HG02678 (cell line): ENCODE results near the gene PLA2G2D.

Source experiments
- ATAC-seq: cut with Tn5 transposase; IDR thresholded peaks from one replicate; pipeline ENCODE4 v1.9.1; 2021; ENCODE audit warnings: mild to moderate bottlenecking, moderate library complexity; ENCODE audit not compliant: unreplicated experiment

Gene PLA2G2D

GRCh38 chr1:20069874-20070273 is 49.5 kb downstream of the PLA2G2D start, which contains the start of gene PLA2G5:
Gene PLA2G5 (plus strand): TSS chr1:20070194. CDS start chr1:20084831, 14,637 bp downstream.
- ATAC-seq, result no peak

- no peak for ATAC-seq
Observed at GRCh38 chr1:20068722-20069121, 50.6 kb downstream of the PLA2G2D start.

DNA sequence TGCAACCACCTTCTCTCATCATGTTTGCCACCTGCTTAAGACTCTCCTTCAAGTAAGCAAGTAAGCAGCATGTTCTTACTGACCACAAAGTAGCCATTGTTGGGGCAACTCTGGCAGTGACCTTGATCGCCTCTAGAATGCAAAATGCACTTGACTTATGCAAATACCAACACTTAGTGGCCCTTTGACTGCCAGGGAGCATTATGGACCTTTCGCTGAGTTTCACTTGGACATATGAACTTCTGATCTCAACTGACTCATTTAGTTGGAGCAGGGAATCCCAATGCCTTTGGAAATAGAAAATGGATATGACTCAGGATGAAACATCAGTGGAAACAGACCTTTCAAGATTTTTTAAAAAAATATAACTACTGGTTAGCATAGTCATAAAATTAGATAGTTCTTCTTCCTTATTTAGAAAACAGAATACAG is 55.5 kb downstream of the PLA2G2D start:
- no peak for ATAC-seq
